NT2/D1 (cell line): ENCODE measurements around the gene CD109.

ENCODE experiments used
- DNase-seq: peaks from one replicate; pipeline ENCODE4 v3.0.0-alpha.2; 2011; ENCODE audit warnings: low read depth, low spot score
- H3K27me3 ChIP-seq: 2 replicates; pipeline ENCODE4 v1.6.0; 2011; ENCODE audit warnings: mild to moderate bottlenecking; ENCODE audit not compliant: insufficient read length, insufficient read depth
- H3K36me3 ChIP-seq: 2 replicates; pipeline ENCODE4 v1.6.1; 2011; ENCODE audit warnings: mild to moderate bottlenecking, low read length, mixed read lengths; ENCODE audit not compliant: insufficient read depth, insufficient read length
- H3K4me1 ChIP-seq: 2 replicates; pipeline ENCODE4 v1.5.1; 2011; ENCODE audit not compliant: insufficient read depth, insufficient read length
- H3K4me3 ChIP-seq: 2 replicates; pipeline ENCODE4 v1.5.1; 2011; ENCODE audit warnings: low read depth; ENCODE audit not compliant: insufficient read length
- H3K9ac ChIP-seq: 2 replicates; pipeline ENCODE4 v1.6.0; 2011; ENCODE audit warnings: low read depth; ENCODE audit not compliant: insufficient read length
- H3K9me3 ChIP-seq: 2 replicates; pipeline ENCODE4 v1.5.1; 2011; ENCODE audit warnings: mild to moderate bottlenecking, low read length; ENCODE audit not compliant: insufficient read depth
- SUZ12 ChIP-seq: IDR thresholded peaks from 2 replicates; pipeline ENCODE4 v1.6.1; 2011; ENCODE audit not compliant: insufficient read length, insufficient read depth; ENCODE audit errors: extremely low read depth
- YY1 ChIP-seq: IDR thresholded peaks from 2 replicates; pipeline ENCODE4 v1.6.1; 2011; ENCODE audit not compliant: insufficient read length, insufficient read depth

Gene CD109

GRCh38 chr6:73873081-73873480 lies 177.1 kb downstream of the CD109 start:
- no peaks in the 10 kb centered on the region for H3K36me3 ChIP-seq
- no peaks in the 10 kb centered on the region for H3K27me3 ChIP-seq
- no peaks in the 10 kb centered on the region for H3K9me3 ChIP-seq
- no peak for DNase-seq
- H3K4me1 ChIP-seq = no peaks in the 10 kb centered on the region
- no peak overlapping the region for H3K9ac ChIP-seq
- no peak overlapping the region for H3K4me3 ChIP-seq
- TF ChIP-seq YY1 = no peak
- no peak for TF ChIP-seq SUZ12
